NT2/D1 (cell line): ENCODE measurements around the gene KLF6.

Experiments used
- SUZ12 ChIP-seq: IDR thresholded peaks from 2 replicates; pipeline ENCODE4 v1.6.1; 2011; ENCODE audit not compliant: insufficient read length, insufficient read depth; ENCODE audit errors: extremely low read depth
- YY1 ChIP-seq: IDR thresholded peaks from 2 replicates; pipeline ENCODE4 v1.6.1; 2011; ENCODE audit not compliant: insufficient read length, insufficient read depth
- ZNF274 ChIP-seq: IDR thresholded peaks from 2 replicates; pipeline ENCODE4 v1.6.1; 2011; ENCODE audit warnings: mild to moderate bottlenecking, low read depth, low read length

DNA sequence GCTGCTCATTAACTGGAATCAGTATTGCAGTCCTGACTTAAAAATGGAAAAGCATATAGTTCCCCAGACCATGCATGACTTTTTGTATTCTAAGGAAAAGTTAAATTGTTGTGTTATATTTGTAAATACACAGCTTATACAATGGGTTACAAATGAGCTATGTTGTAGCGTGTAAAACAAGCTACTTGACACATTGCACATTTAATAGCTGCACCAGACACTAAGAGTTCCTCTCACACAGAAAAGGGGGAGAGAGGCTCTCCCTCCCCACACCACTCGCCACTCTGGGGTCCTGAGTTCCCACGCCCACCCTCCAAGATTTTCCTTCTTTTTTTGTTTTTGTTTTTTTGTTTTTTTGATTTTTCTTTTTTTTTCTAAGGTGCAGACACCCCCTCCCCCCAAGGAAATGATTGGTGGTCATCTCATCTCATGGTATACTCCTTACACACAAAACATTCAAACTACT is 6.3 kb downstream of the KLF6 start:
- TF ChIP-seq YY1 (no peak), ZNF274 (no peak), SUZ12 (no peak)
